Stimulated activated CD8-positive, alpha-beta memory T cell treated with anti-CD3 and anti-CD28 coated beads, Interleukin-15, amount 100 ng/mL, for 4 hours (primary cell): ENCODE results near the gene MYO7B.

Experiments used
- DNase-seq, 2 donors: peaks; one replicate each; pipeline ENCODE4 v3.0.0-alpha.2; 2020; ENCODE audit warnings: low read depth in 2 of 2

The MYO7B gene

DNA sequence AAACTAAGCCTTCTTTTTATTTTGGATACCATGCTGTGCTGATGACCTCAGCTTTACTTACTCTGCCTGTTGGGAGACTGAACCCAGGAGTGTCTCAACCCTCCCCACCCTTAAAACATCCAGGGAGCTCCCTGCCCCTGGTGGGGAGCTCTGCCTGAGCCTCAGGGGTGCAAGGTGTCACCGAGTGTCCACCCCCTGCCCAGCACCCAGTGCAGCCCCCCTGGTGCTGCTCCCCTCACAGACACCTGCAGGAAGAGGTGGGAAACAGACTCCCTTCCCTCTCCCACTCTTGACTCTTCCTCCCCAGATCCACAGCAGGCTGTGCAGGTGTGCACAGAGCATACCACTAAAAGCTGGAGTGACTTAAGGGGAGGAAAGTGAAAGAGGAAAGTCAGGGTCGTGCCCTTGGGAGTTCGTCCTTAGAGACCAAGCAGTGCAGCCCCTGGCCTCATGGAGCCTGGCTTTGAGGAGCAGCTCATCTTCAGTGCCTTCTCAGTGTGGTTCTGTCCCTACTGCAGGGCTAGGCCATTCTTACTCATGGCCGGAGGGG, 51.3 kb downstream of the MYO7B start:
- DNase-seq = no peak

GRCh38 chr2:127588241-127588640, 52.8 kb downstream of the MYO7B start:
- no peak for DNase-seq

DNA sequence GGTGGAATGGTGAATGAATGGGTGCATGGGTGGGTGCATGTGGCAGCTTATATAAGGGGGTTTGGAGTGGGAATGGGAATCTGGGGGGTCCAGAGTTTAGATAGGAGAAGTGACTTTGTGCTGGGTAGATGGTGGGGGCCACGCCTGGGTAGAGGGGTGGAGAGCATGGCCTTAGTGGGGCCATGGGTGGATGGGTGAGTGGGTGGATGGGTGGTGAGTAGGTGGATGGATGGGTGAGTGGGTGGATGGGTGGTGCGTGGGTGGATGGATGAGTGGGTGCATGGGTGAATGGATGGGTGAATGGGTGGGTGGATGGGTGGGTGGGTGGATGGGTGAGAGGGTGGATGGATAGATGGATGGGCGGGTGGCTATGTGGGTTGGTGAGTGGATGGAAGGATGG, 53.9 kb downstream of the MYO7B start:
- no peak for DNase-seq

- no peak for DNase-seq
Measured at GRCh38 chr2:127589841-127590240, 54.4 kb downstream of the MYO7B start.

- no peak for DNase-seq
Measured at GRCh38 chr2:127590386-127591190, 55.1 kb downstream of the MYO7B start.

DNA sequence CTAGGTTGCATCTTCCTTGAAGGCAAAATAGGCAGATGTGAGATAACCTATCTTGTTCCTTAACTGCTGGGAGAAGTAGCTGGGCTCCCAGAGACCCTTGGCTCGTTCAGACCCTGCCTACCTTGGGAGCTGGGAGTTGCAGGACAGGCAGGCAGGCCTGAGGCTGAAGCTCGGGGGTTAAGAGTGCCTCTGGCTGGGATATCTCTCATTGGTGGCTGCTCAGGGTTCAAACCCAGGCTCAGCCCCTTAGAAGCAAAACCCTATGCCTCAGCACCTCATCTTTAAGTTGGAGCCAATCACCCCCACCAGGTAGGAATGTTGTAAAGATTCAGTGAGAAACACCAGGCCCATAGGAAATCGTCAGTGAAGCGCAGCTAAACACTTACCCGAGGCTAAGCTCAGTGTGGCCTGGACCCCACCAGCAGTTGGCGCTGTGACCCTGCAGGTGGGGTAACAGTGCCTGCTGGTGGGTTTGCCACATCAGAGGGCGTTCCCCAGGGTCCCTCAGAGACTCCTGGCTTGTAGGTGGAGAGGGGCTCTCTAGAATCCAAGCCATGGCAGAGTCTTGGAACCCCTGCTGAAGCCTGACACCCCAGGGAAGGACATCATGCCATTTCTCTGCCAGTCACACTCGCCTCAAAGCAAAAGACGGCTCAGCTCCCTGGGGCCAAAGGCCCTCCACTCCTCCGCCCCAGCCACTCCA, 55.9 kb downstream of the MYO7B start:
- peak; percentile 8 to 19 for DNase-seq

- DNase-seq = no peak
Measured at GRCh38 chr2:127592761-127593227, 57.3 kb downstream of the MYO7B start.

GRCh38 chr2:127593228-127594115, 58.0 kb downstream of the MYO7B start:
- DNase-seq = no peak

- DNase-seq = no peak
Measured at GRCh38 chr2:127594116-127594591, 58.7 kb downstream of the MYO7B start.

- DNase-seq = no peak
Measured at GRCh38 chr2:127596311-127597045, 61.0 kb downstream of the MYO7B start.

GRCh38 chr2:127597046-127597983, 61.8 kb downstream of the MYO7B start:
- DNase-seq = no peak

- no peak for DNase-seq
Measured at GRCh38 chr2:127597984-127598380, 62.5 kb downstream of the MYO7B start.

DNA sequence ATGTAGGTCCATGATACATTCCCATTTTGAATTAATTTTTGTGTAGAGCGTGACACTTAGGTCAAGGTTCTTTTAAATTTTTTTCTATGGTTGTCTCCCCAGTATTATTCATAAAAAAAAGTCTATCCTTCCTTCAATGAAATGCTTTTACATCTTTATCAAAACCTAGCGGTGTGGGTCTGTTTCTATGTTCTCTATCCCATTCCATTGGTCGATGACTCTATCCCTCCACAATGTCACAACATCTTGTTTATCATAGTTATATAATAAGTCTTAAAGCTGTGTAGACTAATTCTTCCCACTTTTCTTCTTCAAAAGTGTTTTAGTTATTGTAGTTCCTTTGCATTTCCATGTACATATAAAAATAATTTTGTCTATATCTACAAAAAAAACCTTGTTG, 63.2 kb downstream of the MYO7B start:
- no peak for DNase-seq

- no peak for DNase-seq
Measured at GRCh38 chr2:127599211-127599610, 63.7 kb downstream of the MYO7B start.

DNA sequence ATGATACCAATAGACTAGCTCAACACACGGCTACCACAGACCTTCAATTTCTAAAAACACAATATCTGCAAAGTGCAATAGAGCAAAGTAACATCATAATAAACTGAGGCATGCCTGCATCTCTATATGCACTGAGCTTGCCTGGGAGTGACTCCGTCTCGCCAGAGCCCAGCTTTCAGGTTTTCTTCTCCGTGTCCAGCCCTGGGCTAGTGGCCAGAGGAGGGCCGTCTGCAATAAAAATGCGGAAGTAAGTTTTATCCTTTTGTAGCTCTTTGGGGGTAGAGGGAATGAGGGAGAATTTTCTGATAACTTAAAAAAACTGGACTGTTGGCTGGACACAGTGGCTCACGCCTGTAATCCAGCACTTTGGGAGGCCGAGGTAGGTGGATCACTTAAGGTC, 69.5 kb downstream of the MYO7B start:
- no peak for DNase-seq

DNA sequence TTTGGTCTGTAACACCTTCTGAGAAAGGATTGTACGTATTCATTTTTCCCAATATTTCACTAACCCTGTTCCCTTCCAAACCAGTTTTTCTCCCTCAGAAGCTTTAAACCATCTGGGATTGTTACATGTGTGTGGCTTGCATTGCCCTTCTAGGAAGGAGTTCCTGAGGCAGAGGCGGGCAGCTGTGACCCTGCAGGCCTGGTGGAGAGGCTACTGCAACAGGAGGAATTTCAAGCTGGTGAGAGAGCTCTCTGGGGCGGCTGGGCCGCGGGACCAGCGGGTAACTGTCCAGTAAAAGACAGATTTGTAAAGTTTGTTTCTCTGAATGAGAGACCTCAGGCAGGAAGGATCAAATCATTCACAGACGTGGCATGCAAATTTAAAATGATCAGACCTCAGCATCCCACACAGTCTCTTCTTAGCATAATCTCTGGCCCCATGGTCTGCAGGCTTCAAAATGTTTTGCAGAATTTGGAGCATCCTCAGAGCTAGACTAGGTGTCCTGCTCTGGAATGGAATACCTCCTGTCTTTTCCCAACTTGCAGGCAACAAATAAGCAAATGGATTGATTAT, 70.3 kb downstream of the MYO7B start:
- no peak for DNase-seq

DNA sequence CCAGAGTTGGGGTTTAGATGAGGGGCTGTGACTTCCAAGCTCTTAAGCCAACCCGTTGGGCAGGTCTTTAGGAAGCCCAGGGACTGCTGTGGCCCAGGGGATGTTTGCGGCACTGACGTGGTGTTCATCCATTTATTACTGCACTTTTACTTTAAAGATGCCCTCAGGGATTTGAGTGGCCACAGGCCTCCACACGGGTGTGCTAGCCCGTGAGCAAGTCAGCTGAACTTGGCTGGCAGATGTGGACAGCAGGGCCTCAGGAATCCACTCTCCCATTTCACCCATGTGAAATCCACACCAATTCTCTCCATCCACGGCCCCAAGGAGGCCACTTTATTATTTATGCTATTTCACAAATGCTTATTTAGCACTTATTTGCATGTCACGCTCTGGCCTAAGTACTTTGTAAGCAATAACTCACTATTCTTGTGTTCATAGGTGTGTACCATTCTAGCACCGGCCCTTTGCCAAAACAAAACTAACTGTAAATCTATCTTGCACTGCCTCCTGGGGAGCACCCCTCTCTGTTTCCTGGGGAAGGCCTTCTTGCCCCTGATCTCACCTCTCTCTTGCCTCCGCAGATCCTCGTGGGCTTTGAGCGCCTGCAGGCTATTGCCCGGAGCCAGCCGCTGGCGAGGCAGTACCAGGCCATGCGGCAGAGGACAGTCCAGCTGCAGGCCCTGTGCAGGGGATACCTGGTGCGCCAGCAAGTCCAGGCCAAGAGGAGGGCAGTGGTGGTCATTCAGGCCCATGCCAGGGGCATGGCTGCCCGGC, 71.3 kb downstream of the MYO7B start:
- no peak for DNase-seq

GRCh38 chr2:127607399-127607908, 72.0 kb downstream of the MYO7B start:
- no peak for DNase-seq
